NOMO-1 treated with DMSO at 0.1 percent for 48 hours (cell line): ENCODE data around the gene CCBE1.
"Not testable (repeated sequence)": the region's sequence is repeated elsewhere in the genome, so short reads cannot be mapped to it uniquely, and the experiment has no call there.

Source experiments
- DNase-seq: peaks from one replicate; lab custom pipeline; 2025; ENCODE audit not compliant: unreplicated experiment; lab: John Stamatoyannopoulos, UW

Gene CCBE1

GRCh38 chr18:59697236-59697932, at the start of gene CCBE1:
CCBE1 (minus strand) TSS chr18:59697423.
- no peak for DNase-seq

GRCh38 chr18:59744271-59744721, 47.1 kb upstream of the CCBE1 start:
- DNase-seq: no peak

- DNase-seq: no peak
Measured at GRCh38 chr18:59743566-59743965, 46.3 kb upstream of the CCBE1 start.

- DNase-seq: no peak
Measured at GRCh38 chr18:59742325-59743111, 45.3 kb upstream of the CCBE1 start.

GRCh38 chr18:59740141-59740540, 42.9 kb upstream of the CCBE1 start:
- DNase-seq: no peak

DNA sequence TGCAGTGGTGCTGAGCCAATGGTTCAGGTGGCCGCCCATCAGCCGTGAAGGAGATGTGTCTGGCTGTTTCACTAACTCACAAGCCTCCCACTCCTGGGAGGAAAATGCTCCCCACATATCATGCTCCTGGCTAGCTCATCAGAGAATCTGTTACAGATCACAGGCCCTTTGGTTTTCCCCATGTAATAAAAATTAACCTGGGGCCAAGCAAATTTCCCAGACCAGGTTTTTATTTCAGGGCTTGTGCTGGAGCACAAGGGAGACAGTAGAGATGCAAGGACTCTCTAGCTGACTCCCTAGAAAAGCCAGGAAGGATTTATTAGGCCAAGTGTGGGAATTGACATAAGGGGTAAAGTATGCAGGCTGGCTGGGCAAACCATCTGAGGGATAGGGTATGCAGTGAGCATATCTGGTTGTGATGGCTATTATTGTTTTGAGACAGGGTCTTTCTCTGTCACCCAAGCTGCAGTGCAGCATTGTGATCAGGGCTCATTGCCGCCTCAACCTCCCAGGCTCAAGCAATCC, 40.6 kb upstream of the CCBE1 start:
- DNase-seq: no peak

- DNase-seq: not testable (repeated sequence)
Measured at GRCh38 chr18:59737335-59737734, 40.1 kb upstream of the CCBE1 start.

GRCh38 chr18:59736061-59736460, 38.8 kb upstream of the CCBE1 start:
- DNase-seq: no peak

DNA sequence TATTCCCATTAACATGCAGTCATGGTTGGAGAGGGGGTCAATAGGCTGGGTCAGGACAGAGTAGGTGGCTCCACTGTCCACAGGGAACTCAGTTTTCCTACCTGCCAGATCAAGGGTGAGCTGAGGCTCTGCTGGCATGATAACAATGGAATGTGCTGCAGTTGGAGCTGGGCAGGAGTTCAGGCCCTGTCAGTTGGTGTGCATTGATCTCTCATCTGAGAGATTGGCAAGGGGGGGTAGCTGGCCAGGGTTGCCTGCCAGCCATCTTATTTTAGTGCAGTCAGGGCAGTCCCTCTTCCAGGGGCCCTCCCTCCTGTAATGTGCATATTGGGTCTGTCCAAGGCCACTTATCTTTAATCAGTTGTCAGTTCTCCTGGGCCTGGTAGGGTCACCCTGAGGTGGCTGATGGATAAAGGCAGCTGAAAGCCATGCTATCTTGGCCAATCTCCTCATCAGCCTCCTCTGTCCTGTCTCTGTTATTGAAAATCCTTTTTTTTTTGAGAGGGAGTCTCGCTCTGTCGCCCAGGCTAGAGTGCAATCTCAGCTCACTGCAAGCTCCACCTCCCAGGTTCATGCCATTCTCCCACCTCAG, 38.1 kb upstream of the CCBE1 start:
- no peak for DNase-seq

DNA sequence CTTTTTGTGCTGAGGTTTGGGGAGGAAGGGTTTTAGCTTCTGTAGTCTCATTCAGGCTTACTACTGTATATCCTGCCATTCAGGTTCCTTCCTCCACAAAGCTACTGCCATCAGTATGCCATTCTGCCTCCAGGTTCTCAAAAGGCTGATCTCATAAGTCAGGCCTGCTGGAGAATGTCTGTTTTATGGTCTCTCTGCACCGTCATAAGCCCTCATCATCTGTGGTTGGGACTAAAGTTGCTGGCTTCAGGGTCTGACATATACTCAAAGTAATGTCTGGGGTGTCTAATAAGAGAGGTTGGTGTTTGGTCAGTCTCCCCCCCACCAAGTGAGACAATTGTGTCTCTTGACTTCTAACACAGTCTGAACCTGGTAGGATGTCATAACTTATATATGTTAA, 36.2 kb upstream of the CCBE1 start:
- no peak for DNase-seq

DNA sequence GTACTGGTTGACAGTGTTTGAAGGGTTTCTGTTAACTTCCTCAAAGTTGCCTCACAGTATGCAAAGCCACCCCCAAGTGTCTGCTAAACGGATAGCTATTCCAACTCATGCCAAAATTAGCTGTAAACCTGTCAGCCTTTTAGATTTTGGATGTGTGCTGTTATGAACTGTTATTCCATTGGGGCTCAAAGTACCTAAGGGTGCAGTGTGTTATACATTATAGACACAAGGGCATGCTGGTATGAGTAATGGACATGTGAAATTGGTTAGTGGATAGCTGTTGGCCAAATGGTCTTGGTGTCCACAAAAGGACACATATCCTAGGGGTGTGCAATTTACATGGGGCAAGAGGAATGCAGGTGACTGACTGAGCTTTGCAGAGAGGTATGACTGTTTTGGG, 33.7 kb upstream of the CCBE1 start:
- no peak for DNase-seq

DNA sequence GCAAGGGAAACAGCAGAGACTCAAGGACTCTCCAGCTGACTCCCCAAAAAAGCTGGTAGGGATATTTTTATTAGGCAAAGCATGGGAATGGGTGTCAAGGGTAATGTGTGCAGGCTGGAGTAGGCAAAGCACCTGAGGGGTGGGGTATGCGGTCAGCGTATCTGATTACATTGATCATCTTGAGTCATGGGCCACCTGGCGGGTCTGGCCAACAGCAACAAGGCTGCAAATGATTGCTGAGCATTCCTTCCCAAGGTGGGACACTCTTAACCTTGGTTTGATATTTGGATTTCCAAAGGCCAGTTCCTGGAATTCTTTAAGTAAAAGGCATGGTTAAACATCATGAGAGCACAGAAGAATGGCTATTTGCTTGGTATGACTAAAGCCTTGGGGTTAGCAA, 32.6 kb upstream of the CCBE1 start:
- no peak for DNase-seq

DNA sequence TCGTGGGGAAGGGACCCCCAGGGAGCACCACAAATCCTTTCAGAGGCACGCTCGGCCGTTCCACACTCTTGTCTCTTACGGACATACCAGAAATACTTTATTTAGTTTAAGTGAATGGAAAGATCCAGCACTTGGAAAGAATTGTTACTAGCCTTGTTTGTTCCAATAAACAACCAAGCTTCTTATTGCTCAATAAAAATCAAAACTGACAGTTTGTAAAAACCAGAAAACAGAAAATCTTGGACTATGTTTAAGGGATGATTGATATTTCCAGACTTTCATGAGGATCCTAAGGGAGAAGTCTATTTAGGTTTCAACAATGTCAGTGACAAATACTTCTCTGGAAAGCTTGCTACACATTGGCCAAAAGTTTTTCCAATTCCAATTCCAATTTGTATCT, 31.6 kb upstream of the CCBE1 start:
- no peak for DNase-seq

- DNase-seq: no peak
Measured at GRCh38 chr18:59725142-59725541, 27.9 kb upstream of the CCBE1 start.

DNA sequence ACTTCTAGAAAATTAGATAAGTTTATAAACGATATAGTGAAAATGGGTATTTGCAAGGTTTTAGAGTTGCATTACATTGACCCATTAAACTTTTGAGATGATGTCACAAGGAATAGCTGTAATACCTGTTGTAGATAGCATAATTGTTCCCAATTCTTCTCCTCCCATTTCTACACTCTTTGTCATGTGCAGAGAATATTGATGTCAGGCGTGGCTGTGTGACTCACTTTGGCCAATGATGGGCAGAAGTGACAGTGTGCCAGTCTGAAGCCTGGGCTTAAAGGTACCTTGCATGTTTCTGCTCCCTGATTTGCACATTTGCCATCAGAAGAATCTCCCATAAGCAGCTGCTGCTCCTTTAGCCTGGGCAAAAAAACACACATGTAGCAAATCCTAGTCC, 26.9 kb upstream of the CCBE1 start:
- no peak for DNase-seq

DNA sequence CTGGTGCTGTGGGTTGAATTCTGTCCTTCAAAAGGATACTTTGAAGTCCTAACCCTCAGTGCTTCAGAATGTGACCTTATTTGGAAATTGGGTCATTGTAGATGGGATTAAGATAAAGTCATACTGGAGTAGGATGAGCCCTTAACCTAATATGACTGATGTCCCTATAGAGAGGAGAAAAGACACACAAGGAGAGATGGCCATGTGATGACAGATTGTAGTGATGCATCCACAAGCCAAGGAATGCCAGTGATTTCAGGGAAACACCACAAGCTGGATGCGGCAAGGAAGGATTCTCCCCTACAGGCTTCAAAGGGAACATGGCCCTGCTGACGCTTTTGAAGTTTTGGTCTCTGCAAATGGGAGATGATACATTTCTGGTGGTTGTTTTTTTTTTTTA, 24.7 kb upstream of the CCBE1 start:
- no peak for DNase-seq

DNA sequence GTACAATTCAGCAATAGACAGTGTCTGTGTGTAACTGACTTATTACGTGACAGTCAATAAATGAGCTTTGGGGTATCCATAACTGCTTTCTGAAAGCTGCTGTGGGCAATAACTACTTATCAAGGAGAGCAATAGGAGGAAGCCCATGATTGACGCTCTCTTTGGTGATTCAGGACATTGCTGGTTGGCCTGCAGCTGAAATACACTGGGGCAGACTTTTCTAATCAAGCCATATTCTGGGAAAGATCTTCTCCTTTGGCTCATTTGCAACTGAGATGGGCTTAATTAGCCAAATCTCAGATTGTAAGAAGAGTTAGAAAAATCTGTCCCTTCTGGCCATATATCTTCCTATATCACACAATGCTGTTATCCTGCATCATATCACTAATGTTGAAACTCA, 24.0 kb upstream of the CCBE1 start:
- DNase-seq: no peak

GRCh38 chr18:59719544-59720181, 22.4 kb upstream of the CCBE1 start:
- DNase-seq: no peak

- DNase-seq: no peak
Measured at GRCh38 chr18:59718464-59719157, 21.4 kb upstream of the CCBE1 start.

- no peak for DNase-seq
Measured at GRCh38 chr18:59718108-59718463, 20.9 kb upstream of the CCBE1 start.

DNA sequence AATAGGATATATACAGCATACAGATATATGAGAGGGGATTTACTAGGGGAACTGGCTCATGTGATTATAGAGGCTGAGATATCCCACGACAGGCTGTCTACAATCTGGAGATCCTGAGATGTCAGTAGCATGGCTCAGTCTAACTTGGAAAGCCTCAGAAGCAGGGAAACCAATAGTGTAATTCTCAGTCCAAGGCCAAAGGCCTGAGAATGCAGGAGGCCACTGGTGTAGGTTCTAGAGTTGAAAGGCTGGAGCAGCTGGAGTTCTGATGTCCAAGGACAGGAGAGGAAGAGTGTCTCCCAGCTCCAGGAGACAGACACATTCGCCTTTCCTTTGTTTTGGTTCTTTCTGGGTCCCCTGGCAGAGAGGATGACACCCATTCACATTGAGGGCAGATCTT, 20.1 kb upstream of the CCBE1 start:
- no peak for DNase-seq
